GM12878 (cell line): ENCODE measurements around the gene WDR18. TPM values are rescaled to one million over a fixed set of nuclear protein-coding genes. Genes with fewer than 3 reads are reported as not detected.
A peak's percentile ranks its signal among the peaks of the same experiment; 100 is the strongest.

Experiments used
- ATAC-seq: fragments of 200-7000 bp; cut with Tn5 transposase; 3 replicates; pipeline ENCODE4 v1.9.1; 2020; ENCODE audit warnings: mild to moderate bottlenecking, moderate library complexity
- BruUV-seq: library from RNA; stranded (reverse); fragments of 400-500 nt; replicated peaks from 2 replicates; lab custom pipeline; 2021; lab: Mats Ljungman, UMichigan
- CTCF ChIA-PET: fragments of 300-600 bp; sonication (Branson Sonifier 250); formaldehyde crosslinking; extraction: SDS; loops from one replicate; lab custom pipeline; 2021; ENCODE audit warnings: inconsistent platforms; lab: Yijun Ruan, JAX
- POLR2A ChIA-PET: fragments of 350-600 bp; formaldehyde crosslinking; extraction: SDS; loops from one replicate; lab custom pipeline; 2021; ENCODE audit warnings: inconsistent platforms; lab: Charles Lee
- RAD21 ChIA-PET: fragments of 300-600 bp; sonication (Branson Sonifier 250); formaldehyde crosslinking; loops from one replicate; lab custom pipeline; 2023; ENCODE audit warnings: antibody characterized with exemption; ENCODE audit not compliant: unreplicated experiment; lab: Charles Lee
- SMC1A ChIA-PET: fragments of 300-600 bp; sonication (Branson Sonifier 250); formaldehyde crosslinking; loops from one replicate; lab custom pipeline; 2023; ENCODE audit not compliant: unreplicated experiment, uncharacterized antibody; lab: Charles Lee
- DNase-seq: peaks from one replicate; pipeline ENCODE4 v3.0.0-alpha.2; 2011; ENCODE audit warnings: low read depth, low spot score
- FAIRE-seq: peaks from 3 replicates; lab custom pipeline; 2011; peaks lifted over from hg19 to GRCh38; lab: Jason Lieb, UNC
- H2AFZ ChIP-seq: 2 replicates; pipeline ENCODE4 v1.6.0; 2011; ENCODE audit warnings: low read depth, low read length, control low read depth; ENCODE audit not compliant: control insufficient read depth
- H3K27ac ChIP-seq: 2 replicates; pipeline ENCODE4 v1.5.1; 2011; ENCODE audit warnings: control low read depth; ENCODE audit not compliant: control insufficient read depth, insufficient read depth
- H3K27me3 ChIP-seq, 2 experiments: replicated peaks in 1 of 2; 2 replicates each; pipeline versions ENCODE4 v1.6.0 to v1.6.1; 2011; ENCODE audit warnings: low read length in 1 of 2; ENCODE audit not compliant: control insufficient read depth in 2 of 2, insufficient read depth in 2 of 2
- H3K36me3 ChIP-seq, 2 experiments: 2 replicates each; pipeline ENCODE4 v1.5.1; 2011; ENCODE audit warnings: low read length in 1 of 2; ENCODE audit not compliant: control insufficient read depth in 2 of 2, insufficient read depth in 2 of 2
- H3K4me1 ChIP-seq: 2 replicates; pipeline ENCODE4 v1.6.1; 2011; ENCODE audit warnings: mild to moderate bottlenecking, low read length, moderate library complexity, mixed read lengths; ENCODE audit not compliant: control insufficient read depth, insufficient read depth
- H3K4me2 ChIP-seq: 2 replicates; pipeline ENCODE4 v1.6.0; 2011; ENCODE audit warnings: control low read depth; ENCODE audit not compliant: control insufficient read depth, insufficient read depth
- H3K4me3 ChIP-seq: fragments of 200-600 bp; sonication (generic); 2 replicates; pipeline ENCODE4 v1.5.1; 2016
- H3K79me2 ChIP-seq: 2 replicates; pipeline ENCODE4 v1.6.0; 2011; ENCODE audit warnings: low read length; ENCODE audit not compliant: control insufficient read depth, insufficient read depth
- H3K9ac ChIP-seq: 2 replicates; pipeline ENCODE4 v1.8.0; 2011; ENCODE audit warnings: low read length, control low read depth, mixed read lengths; ENCODE audit not compliant: control insufficient read depth, insufficient read depth
- H3K9me3 ChIP-seq: replicated peaks from 3 replicates; pipeline ENCODE4 v1.5.1; 2011; ENCODE audit warnings: mild to moderate bottlenecking, low read length; ENCODE audit not compliant: control insufficient read depth, insufficient read depth
- H4K20me1 ChIP-seq: 2 replicates; pipeline ENCODE4 v1.6.0; 2011; ENCODE audit not compliant: control insufficient read depth, insufficient read depth
- CHD2 ChIP-seq: IDR thresholded peaks from 2 replicates; pipeline ENCODE4 v1.6.1; 2011; ENCODE audit warnings: low read depth, low read length, improper control_type of control experiment, borderline replicate concordance
- MTA3 ChIP-seq: IDR thresholded peaks from 2 replicates; pipeline ENCODE4 v1.6.1; 2012; ENCODE audit warnings: low read length, inconsistent platforms, borderline replicate concordance
- POLR2A ChIP-seq: IDR thresholded peaks from 2 replicates; pipeline ENCODE4 v1.6.1; 2011; ENCODE audit warnings: low read depth, mild to moderate bottlenecking, low read length
- PRDM15 ChIP-seq: fragments of 450-650 bp; formaldehyde crosslinking; IDR thresholded peaks from 2 replicates; pipeline ENCODE4 v1.4.0; 2020; ENCODE audit warnings: mild to moderate bottlenecking, moderate library complexity
- SUPT20H ChIP-seq: IDR thresholded peaks from 2 replicates; pipeline ENCODE4 v1.6.1; 2011; ENCODE audit warnings: low read depth, mild to moderate bottlenecking, low read length, moderate library complexity, borderline replicate concordance; ENCODE audit not compliant: control insufficient read depth
- YY1 ChIP-seq: IDR thresholded peaks from 2 replicates; pipeline ENCODE4 v1.6.1; 2011; ENCODE audit warnings: low read depth, mild to moderate bottlenecking, low read length
- ZBTB33 ChIP-seq: fragments of 450-650 bp; IDR thresholded peaks from 2 replicates; pipeline ENCODE4 v1.6.1; 2017; ENCODE audit warnings: mild to moderate bottlenecking
- WGBS: methylation state at CpG from one replicate; pipeline ENCODE4 v1.1.6; 2016; ENCODE audit warnings: low lambda C conversion rate; ENCODE audit not compliant: insufficient replicate concordance, insufficient coverage; ENCODE audit errors: missing lambda C conversion rate; 5-methylcytosine and 5-hydroxymethylcytosine counted together
- in situ Hi-C: fragments of 300-500 bp; cut with MboI; formaldehyde crosslinking; loops from 9 replicates; pipeline ENCODE4 v1.14.3; 2018; ENCODE audit warnings: mixed read lengths
- intact Hi-C: fragments of 100-400 bp; cut with micrococcal nuclease; formaldehyde crosslinking; loops from one replicate; pipeline ENCODE4 v1.14.2; 2022; ENCODE audit not compliant: unreplicated experiment
- polyA plus RNA-seq, 11 experiments: library from polyadenylated mRNA; depleted of rRNA in 4 of 11; unstranded in 6 of 11; stranded (reverse) in 5 of 11; fragments of >200 nt; fragmentation: Nextera tagmentation in 4 of 11; fragmentation: Illumina TruSeq in 1 of 11; extraction: Ambion mirVana in 4 of 11; extraction: Trizol in 1 of 11; gene quantifications; 1 replicate in 1 of 11; 2 replicates in 10 of 11; pipeline versions ENCODE4 v1.2.1 to v1.2.3, GENCODE V29; 2011 to 2016; ENCODE audit warnings: inconsistent platforms in 2 of 11, missing spikeins in 2 of 11, low read depth in 1 of 11
- total RNA-seq, 4 experiments: library from RNA; depleted of rRNA in 3 of 4; stranded (reverse); fragments of >200 nt in 3 of 4; fragmentation: Illumina TruSeq in 1 of 4; extraction: Trizol in 1 of 4; gene quantifications; 2 replicates each; pipeline versions ENCODE4 v1.2.1 to v1.2.3, GENCODE V29; 2013 to 2021

WDR18 gene
- total and polyA plus RNA-seq, 10 of the 15 experiments (the other 5 are each of a cell fraction or from before 2014, with no cell fraction given) = 3.0 to 206 (median 62.3) TPM

- ChIA-PET CTCF (no interaction called here), SMC1A (interaction anchor here (0.7 kb wide), 1 partner anchor 39 kb away, joined by 5 read pairs; no protein-coding TSS in a partner anchor), RAD21 (no interaction called here), POLR2A (interaction anchor here (0.7 kb wide), 1 partner anchor 92 kb away, joined by 3 read pairs; no protein-coding TSS in a partner anchor)
- Histone ChIP-seq H4K20me1 (no peaks in the 10 kb centered on the region), H2AFZ (no peak overlapping the region), H3K4me2 (no peak overlapping the region), H3K4me3 (no peak overlapping the region), H3K27ac (no peak overlapping the region), H3K9me3 (no peaks in the 10 kb centered on the region), H3K27me3 (no peaks in the 10 kb centered on the region), H3K9ac (no peak overlapping the region), H3K36me3 (peaks cover 4 to 15% of the 10 kb centered on the region in 2 experiments; a peak in 3 of 4 replicates), H3K4me1 (peaks cover 8% of the 10 kb centered on the region), H3K79me2 (peaks cover 11% of the 10 kb centered on the region)
- intact Hi-C loops (no loop called here), in situ Hi-C loops (loop anchor here (5.0 kb wide), 2 partner anchors 131 to 216 kb away; partner anchors contain the start of gene CFD)
- no peak for DNase-seq
- ATAC-seq = no peak
- no peak for TF ChIP-seq MTA3
- no peak for TF ChIP-seq CHD2
- 91% methylated on average over 15 of the region's 15 CpGs for WGBS
- BruUV-seq = no TSS peak
- no peak for FAIRE-seq
Measured at GRCh38 chr19:988510-988909, 4.4 kb downstream of the WDR18 start.

DNA sequence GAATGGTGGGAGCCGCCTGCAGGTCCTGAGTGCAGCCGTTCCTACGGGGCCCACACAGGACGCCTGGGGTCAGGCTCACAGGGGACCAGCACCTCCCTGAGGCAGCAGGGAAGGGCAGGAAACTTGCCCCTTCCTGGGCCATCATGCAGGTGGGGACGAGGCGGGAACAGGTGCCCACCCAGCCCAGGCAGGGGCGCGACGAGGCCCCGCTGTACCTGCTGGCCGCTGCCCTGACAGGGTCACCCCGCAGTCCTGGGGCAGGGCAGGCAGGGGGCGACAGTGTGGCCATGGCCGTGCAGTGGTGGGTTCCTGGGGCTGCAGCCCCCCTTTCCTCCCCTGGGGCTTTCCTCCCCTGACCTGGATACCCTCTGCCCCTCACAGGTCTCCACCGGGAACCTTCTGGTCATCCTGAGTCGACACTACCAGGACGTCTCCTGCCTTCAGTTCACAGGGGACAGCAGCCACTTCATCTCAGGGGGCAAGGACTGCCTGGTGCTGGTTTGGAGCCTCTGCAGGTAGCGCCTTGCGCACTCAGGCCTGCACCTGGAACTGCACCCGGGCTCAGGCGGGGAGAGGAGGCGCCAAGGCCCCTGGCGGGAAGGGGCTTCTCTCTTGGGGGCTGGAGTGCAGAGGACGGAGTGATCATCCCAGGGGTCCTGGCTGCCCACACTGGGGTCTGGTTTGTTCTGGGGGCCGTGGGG lies 5.4 kb downstream of the WDR18 start:
- Histone ChIP-seq H3K9ac (no peak overlapping the region), H3K4me2 (no peak overlapping the region), H2AFZ (no peak overlapping the region), H3K4me3 (no peak overlapping the region), H3K27ac (no peak overlapping the region), H3K4me1 (0 out of 2 replicates have a peak, but pooled peaks cover 3% of the 10 kb centered on the region), H4K20me1 (no peaks in the 10 kb centered on the region), H3K79me2 (peaks cover 5% of the 10 kb centered on the region), H3K27me3 (no peaks in the 10 kb centered on the region), H3K9me3 (no peaks in the 10 kb centered on the region), H3K36me3 (peaks cover 4 to 15% of the 10 kb centered on the region in 2 experiments; a peak in 3 of 4 replicates)
- SMC1A ChIA-PET = interaction anchor here (0.7 kb wide), 1 partner anchor 38 kb away, joined by 5 read pairs; no protein-coding TSS in a partner anchor
- DNase-seq = no peak
- RAD21 ChIA-PET = no interaction called here
- POLR2A ChIA-PET = interaction anchor here (0.7 kb wide), 1 partner anchor 8 kb away, joined by 5 read pairs; no protein-coding TSS in a partner anchor
- CTCF ChIA-PET = interaction anchor here (0.6 to 0.7 kb wide), 2 partner anchors 65 to 129 kb away, joined by 3 read pairs; no protein-coding TSS in a partner anchor
- BruUV-seq = no TSS peak
- ATAC-seq = no peak
- intact Hi-C loops = no loop called here
- in situ Hi-C loops = loop anchor here (5.0 kb wide), 2 partner anchors 132 to 217 kb away; partner anchors contain the start of gene CFD
- WGBS = 86% methylated on average over 25 of the region's 25 CpGs
- FAIRE-seq = no peak
- TF ChIP-seq SUPT20H (no peak), POLR2A (peak; percentile 27; the same call in 1 of the 2 replicates), ZBTB33 (peak; percentile 5; the same call in 1 of the 2 replicates), YY1 (0 out of 2 replicates have a peak, but pooled peaks have one; percentile 12), PRDM15 (CRISPR knock-in tag) (no peak)
